Measurements from ENCODE around the gene NTSR1. TPM values are rescaled to one million over a fixed set of nuclear protein-coding genes. Genes with fewer than 3 reads are reported as not detected.

Gene NTSR1
- total and polyA plus RNA-seq, 2 donors (not counting 1 experiment from before 2014, with no cell fraction given) = not detected

- Mint-ChIP-seq H3K27me3 (peaks cover 17% of the 10 kb centered on the region), H3K27ac (no peak overlapping the region), H3K4me3 (no peak overlapping the region), H3K4me1 (no peaks in the 10 kb centered on the region), H3K9me3 (ENCODE audit: insufficient read depth) (peaks cover 5% of the 10 kb centered on the region)
- ChIA-PET CTCF (no interaction called here), POLR2A (no interaction called here)
- WGBS (ENCODE audit: insufficient coverage) = 88% methylated on average over 26 of the region's 29 CpGs
- no peak overlapping the region for H2AFZ ChIP-seq (ENCODE audit: insufficient read depth, low read depth, low read length, poor library complexity, severe bottlenecking)
- peaks cover 0 to 24% (median 1%) of the 10 kb centered on the region in 4 experiments for H3K27me3 ChIP-seq (replicated peaks in 1 of 4; ENCODE audit: control extremely low read depth in 1 of 4, control insufficient read depth in 3 of 4, insufficient read depth in 4 of 4, low read length in 3 of 4)
- H4K20me1 ChIP-seq (ENCODE audit: control insufficient read depth, insufficient read depth, low read length, poor library complexity, severe bottlenecking) = no peaks in the 10 kb centered on the region
- no peak overlapping the region for H3K27ac ChIP-seq (ENCODE audit: low read length in 2 of 2)
- H3K79me2 ChIP-seq (ENCODE audit: control insufficient read depth, insufficient read depth, low read length) = no peaks in the 10 kb centered on the region
- H3K4me2 ChIP-seq (replicated peaks; ENCODE audit: low read depth, low read length, poor library complexity, severe bottlenecking) = no peak overlapping the region
- TF ChIP-seq, protein P1, sequence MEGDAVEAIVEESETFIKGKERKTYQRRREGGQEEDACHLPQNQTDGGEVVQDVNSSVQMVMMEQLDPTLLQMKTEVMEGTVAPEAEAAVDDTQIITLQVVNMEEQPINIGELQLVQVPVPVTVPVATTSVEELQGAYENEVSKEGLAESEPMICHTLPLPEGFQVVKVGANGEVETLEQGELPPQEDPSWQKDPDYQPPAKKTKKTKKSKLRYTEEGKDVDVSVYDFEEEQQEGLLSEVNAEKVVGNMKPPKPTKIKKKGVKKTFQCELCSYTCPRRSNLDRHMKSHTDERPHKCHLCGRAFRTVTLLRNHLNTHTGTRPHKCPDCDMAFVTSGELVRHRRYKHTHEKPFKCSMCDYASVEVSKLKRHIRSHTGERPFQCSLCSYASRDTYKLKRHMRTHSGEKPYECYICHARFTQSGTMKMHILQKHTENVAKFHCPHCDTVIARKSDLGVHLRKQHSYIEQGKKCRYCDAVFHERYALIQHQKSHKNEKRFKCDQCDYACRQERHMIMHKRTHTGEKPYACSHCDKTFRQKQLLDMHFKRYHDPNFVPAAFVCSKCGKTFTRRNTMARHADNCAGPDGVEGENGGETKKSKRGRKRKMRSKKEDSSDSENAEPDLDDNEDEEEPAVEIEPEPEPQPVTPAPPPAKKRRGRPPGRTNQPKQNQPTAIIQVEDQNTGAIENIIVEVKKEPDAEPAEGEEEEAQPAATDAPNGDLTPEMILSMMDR (IDR thresholded peaks at IDR 0.05) = no peak
- TF ChIP-seq EZH2 (IDR thresholded peaks at IDR 0.05; ENCODE audit: borderline replicate concordance, insufficient read depth, low read depth, low read length, poor library complexity, severe bottlenecking) = no peak
- intact Hi-C loops (cut with micrococcal nuclease) = no loop called here
- no peak overlapping the region for H3K4me3 ChIP-seq (ENCODE audit: control extremely low read depth in 1 of 5, extremely low read depth in 1 of 5, insufficient read depth in 1 of 5, low read depth in 2 of 5, low read length in 4 of 5)
- no peaks in the 10 kb centered on the region for H3K36me3 ChIP-seq (replicated peaks in 1 of 2; ENCODE audit: control extremely low read depth in 1 of 2, control insufficient read depth in 1 of 2, extremely low read depth in 1 of 2, insufficient read depth in 2 of 2, low read length in 1 of 2)
- H3K9ac ChIP-seq (ENCODE audit: low read length) = no peak overlapping the region
- H3K9me3 ChIP-seq (ENCODE audit: control extremely low read depth in 1 of 3, control insufficient read depth in 2 of 3, insufficient read depth in 1 of 3, low read length in 2 of 3) = peaks cover 0 to 5% (median 0%) of the 10 kb centered on the region in 3 donors
- ATAC-seq (ENCODE audit: low read depth) (no peak), DNase-seq (no peak)
- H3K4me1 ChIP-seq (ENCODE audit: control insufficient read depth in 2 of 2, insufficient read depth in 2 of 2, low read length in 2 of 2) = no peaks in the 10 kb centered on the region
Measured at GRCh38 chr20:62752671-62753501, 44.2 kb downstream of the NTSR1 start.

DNA sequence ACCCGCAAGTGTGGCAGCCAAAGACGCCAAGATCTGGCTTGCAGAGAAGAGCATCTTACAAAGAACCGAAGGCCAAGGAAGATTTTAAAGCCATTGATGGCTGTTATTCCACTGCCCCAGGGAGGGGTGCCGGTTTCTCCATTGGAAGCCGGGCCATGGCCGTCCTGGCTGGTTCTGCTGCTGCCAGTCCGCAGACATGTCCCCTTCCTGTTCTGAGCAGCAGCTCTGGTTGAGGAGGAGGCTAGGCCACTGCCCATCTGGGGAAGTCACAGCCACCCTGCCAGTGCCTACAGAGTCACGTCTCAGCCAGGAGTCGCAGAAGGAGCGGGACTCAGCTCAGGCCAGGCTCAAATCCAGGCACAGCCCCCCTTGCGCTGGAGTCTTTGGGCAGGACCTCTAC lies 45.0 kb downstream of the NTSR1 start:
- H3K9ac ChIP-seq (ENCODE audit: low read length) = no peak overlapping the region
- no peak overlapping the region for H3K4me3 ChIP-seq (ENCODE audit: control extremely low read depth in 1 of 5, extremely low read depth in 1 of 5, insufficient read depth in 1 of 5, low read depth in 2 of 5, low read length in 4 of 5)
- H3K79me2 ChIP-seq (ENCODE audit: control insufficient read depth, insufficient read depth, low read length) = no peaks in the 10 kb centered on the region
- no peaks in the 10 kb centered on the region for H3K36me3 ChIP-seq (replicated peaks in 1 of 2; ENCODE audit: control extremely low read depth in 1 of 2, control insufficient read depth in 1 of 2, extremely low read depth in 1 of 2, insufficient read depth in 2 of 2, low read length in 1 of 2)
- TF ChIP-seq, protein P1 (IDR thresholded peaks at IDR 0.05) = no peak
- no peak for TF ChIP-seq EZH2 (IDR thresholded peaks at IDR 0.05; ENCODE audit: borderline replicate concordance, insufficient read depth, low read depth, low read length, poor library complexity, severe bottlenecking)
- H3K4me2 ChIP-seq (replicated peaks; ENCODE audit: low read depth, low read length, poor library complexity, severe bottlenecking) = no peak overlapping the region
- no peaks in the 10 kb centered on the region for H4K20me1 ChIP-seq (ENCODE audit: control insufficient read depth, insufficient read depth, low read length, poor library complexity, severe bottlenecking)
- peaks cover 23% of the 10 kb centered on the region for H3K27me3 Mint-ChIP-seq
- H3K4me1 Mint-ChIP-seq = no peaks in the 10 kb centered on the region
- no peak overlapping the region for H2AFZ ChIP-seq (ENCODE audit: insufficient read depth, low read depth, low read length, poor library complexity, severe bottlenecking)
- H3K27ac ChIP-seq (ENCODE audit: low read length in 2 of 2) = no peak overlapping the region
- ChIA-PET CTCF (no interaction called here), POLR2A (no interaction called here)
- H3K27me3 ChIP-seq (replicated peaks in 1 of 4; ENCODE audit: control extremely low read depth in 1 of 4, control insufficient read depth in 3 of 4, insufficient read depth in 4 of 4, low read length in 3 of 4) = peaks cover 0 to 24% (median 1%) of the 10 kb centered on the region in 4 experiments
- WGBS (ENCODE audit: insufficient coverage) = 97% methylated on average over 11 of the region's 11 CpGs
- H3K27ac Mint-ChIP-seq = no peak overlapping the region
- no peaks in the 10 kb centered on the region for H3K4me1 ChIP-seq (ENCODE audit: control insufficient read depth in 2 of 2, insufficient read depth in 2 of 2, low read length in 2 of 2)
- no peak for ATAC-seq (ENCODE audit: low read depth)
- peaks cover 0 to 3% (median 0%) of the 10 kb centered on the region in 3 donors for H3K9me3 ChIP-seq (ENCODE audit: control extremely low read depth in 1 of 3, control insufficient read depth in 2 of 3, insufficient read depth in 1 of 3, low read length in 2 of 3)
- DNase-seq = no peak
- peaks cover under 1% of the 10 kb centered on the region for H3K9me3 Mint-ChIP-seq (ENCODE audit: insufficient read depth)
- H3K4me3 Mint-ChIP-seq = no peak overlapping the region
- intact Hi-C loops (cut with micrococcal nuclease) = no loop called here

Measured in B cell (primary cell).